ENCODE results near the gene GPATCH8. TPM values are rescaled to one million over a fixed set of nuclear protein-coding genes. Genes with fewer than 3 reads are reported as not detected.
A peak's percentile ranks its signal among the peaks of the same experiment; 100 is the strongest.
"Not testable (repeated sequence)": the region's sequence is repeated elsewhere in the genome, so short reads cannot be mapped to it uniquely, and the experiment has no call there.

Gene GPATCH8
- total RNA-seq, 1 experiment from 2014 or later: 51.5 TPM

DNA sequence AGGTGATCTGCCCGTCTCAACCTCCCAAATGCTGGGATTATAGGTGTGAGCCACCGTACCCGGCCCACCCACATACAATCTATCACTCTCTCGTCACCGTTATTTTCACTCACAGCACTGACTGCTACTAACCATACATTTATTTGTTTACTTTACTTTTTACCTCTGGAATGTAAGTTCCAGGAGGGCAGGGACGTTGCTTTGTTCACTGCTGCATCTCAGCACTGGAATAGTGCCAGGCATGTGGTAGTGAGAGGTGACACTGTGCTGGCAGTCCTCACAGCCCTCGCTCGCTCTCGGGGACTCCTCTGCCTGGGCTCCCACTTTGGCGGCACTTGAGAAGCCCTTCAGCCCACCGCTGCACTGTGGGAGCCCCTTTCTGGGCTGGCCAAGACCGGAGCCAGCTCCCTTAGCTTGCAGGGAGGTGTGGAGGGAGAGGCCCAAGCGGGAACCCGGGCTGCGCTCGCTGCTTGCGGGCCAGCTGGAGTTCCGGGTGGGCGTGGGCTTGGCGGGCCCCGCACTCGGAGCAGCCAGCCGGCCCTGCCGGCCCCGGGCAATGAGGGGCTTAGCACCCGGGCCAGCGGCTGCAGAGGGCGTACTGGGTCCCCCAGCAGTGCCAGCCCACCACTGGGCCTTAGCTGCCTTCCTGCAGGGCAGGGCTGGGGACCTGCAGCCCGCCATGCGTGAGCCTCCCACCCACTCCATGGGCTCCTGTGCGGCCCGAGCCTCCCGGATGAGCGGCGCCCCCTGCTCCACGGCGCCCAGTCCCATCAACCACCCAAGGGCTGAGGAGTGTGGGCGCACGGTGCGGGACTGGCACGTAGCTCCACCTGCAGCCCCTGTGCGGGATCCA lies 134.6 kb downstream of the GPATCH8 start:
- not testable (repeated sequence) for H2AFZ ChIP-seq (ENCODE audit: low read length); H4K8ac ChIP-seq (replicated peaks; ENCODE audit: insufficient read length, low read depth, low read length); H3T11ph ChIP-seq (ENCODE audit: low read length); H2BK12ac ChIP-seq (ENCODE audit: insufficient read length, low read depth, low read length); H3K23me2 ChIP-seq (ENCODE audit: insufficient read length, low read depth, low read length, poor library complexity, severe bottlenecking); H2BK20ac ChIP-seq (ENCODE audit: low read depth, low read length, poor library complexity, severe bottlenecking); DNase-seq; H3K14ac ChIP-seq (ENCODE audit: insufficient read depth, low read length); H2AK5ac ChIP-seq (ENCODE audit: insufficient read length, low read length); H3K4me2 ChIP-seq (ENCODE audit: insufficient read depth, insufficient read length, low read length); H3K27me3 ChIP-seq (ENCODE audit: insufficient read depth, low read length); H3K18ac ChIP-seq (ENCODE audit: insufficient read length, low read depth, low read length); H3K9ac ChIP-seq (ENCODE audit: extremely low read depth, insufficient read length, low read length); H3K4me3 Mint-ChIP-seq; H3K27ac ChIP-seq (ENCODE audit: insufficient read length, low read depth, low read length); H3K56ac ChIP-seq (ENCODE audit: insufficient read length, low read depth, low read length); H4K20me1 ChIP-seq (ENCODE audit: control insufficient read depth, insufficient read depth, insufficient read length); H2BK120ac ChIP-seq (ENCODE audit: low read depth, low read length, poor library complexity, severe bottlenecking); H3K79me2 ChIP-seq (ENCODE audit: insufficient read depth, low read length); H3K36me3 Mint-ChIP-seq (ENCODE audit: insufficient read depth in 1 of 3, low read depth in 3 of 3); H4K91ac ChIP-seq (ENCODE audit: insufficient read length, low read depth, low read length); H4K5ac ChIP-seq (ENCODE audit: insufficient read length, low read depth, low read length); H3K4ac ChIP-seq (ENCODE audit: low read depth, low read length); H3K9me3 ChIP-seq (ENCODE audit: control insufficient read depth, low read depth, low read length); H3K4me1 ChIP-seq (ENCODE audit: insufficient read depth, low read length); H3K9me3 Mint-ChIP-seq; H2BK5ac ChIP-seq (ENCODE audit: insufficient read length, low read length); H3K23ac ChIP-seq (ENCODE audit: insufficient read length, low read depth, low read length); H2BK15ac ChIP-seq (ENCODE audit: low read depth, low read length); H3K79me1 ChIP-seq (ENCODE audit: insufficient read depth, low read depth, low read length, poor library complexity, severe bottlenecking)
- WGBS (ENCODE audit: extremely low coverage, insufficient read length, low lambda C conversion rate): 100% methylated on average over 2 of the region's 42 CpGs
- Mint-ChIP-seq H3K27ac (peak overlapping the region in 2 of 3 experiments; percentile 7 to 48; a peak in 1 of 7 replicates), H3K4me1 (peaks cover 10 to 17% of the 10 kb centered on the region in 2 experiments), H3K27me3 (ENCODE audit: low read depth) (peaks cover 37% of the 10 kb centered on the region)
